Gastroesophageal sphincter (tissue), 3 donors: Measurements from ENCODE around the gene SLC25A33.

Source experiments
- EP300 ChIP-seq: sonication (generic); formaldehyde crosslinking; IDR thresholded peaks from one replicate; pipeline ENCODE4 v1.6.1; 2017; ENCODE audit warnings: antibody characterized with exemption, mild to moderate bottlenecking
- TF ChIP-seq, protein P1 (sequence below), 4 experiments: fragments of 200-600 bp in 2 of 4; fragments of 450-650 bp in 2 of 4; sonication (generic) in 1 of 4; IDR thresholded peaks; one replicate each; pipeline ENCODE4 v1.5.1; 2017 to 2019; ENCODE audit warnings: antibody characterized with exemption in 4 of 4, mild to moderate bottlenecking in 2 of 4, moderate library complexity in 2 of 4

- TF ChIP-seq, protein P1, sequence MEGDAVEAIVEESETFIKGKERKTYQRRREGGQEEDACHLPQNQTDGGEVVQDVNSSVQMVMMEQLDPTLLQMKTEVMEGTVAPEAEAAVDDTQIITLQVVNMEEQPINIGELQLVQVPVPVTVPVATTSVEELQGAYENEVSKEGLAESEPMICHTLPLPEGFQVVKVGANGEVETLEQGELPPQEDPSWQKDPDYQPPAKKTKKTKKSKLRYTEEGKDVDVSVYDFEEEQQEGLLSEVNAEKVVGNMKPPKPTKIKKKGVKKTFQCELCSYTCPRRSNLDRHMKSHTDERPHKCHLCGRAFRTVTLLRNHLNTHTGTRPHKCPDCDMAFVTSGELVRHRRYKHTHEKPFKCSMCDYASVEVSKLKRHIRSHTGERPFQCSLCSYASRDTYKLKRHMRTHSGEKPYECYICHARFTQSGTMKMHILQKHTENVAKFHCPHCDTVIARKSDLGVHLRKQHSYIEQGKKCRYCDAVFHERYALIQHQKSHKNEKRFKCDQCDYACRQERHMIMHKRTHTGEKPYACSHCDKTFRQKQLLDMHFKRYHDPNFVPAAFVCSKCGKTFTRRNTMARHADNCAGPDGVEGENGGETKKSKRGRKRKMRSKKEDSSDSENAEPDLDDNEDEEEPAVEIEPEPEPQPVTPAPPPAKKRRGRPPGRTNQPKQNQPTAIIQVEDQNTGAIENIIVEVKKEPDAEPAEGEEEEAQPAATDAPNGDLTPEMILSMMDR (IDR thresholded peaks at IDR 0.05): no peak
- TF ChIP-seq EP300: no peak
Observed at GRCh38 chr1:9604836-9605235, 65.6 kb downstream of the SLC25A33 start.
